ENCODE results near the gene HSH2D. TPM values are rescaled to one million over a fixed set of nuclear protein-coding genes. Genes with fewer than 3 reads are reported as not detected.
A peak's percentile ranks its signal among the peaks of the same experiment; 100 is the strongest.
"Not testable (repeated sequence)": the region's sequence is repeated elsewhere in the genome, so short reads cannot be mapped to it uniquely, and the experiment has no call there.

Gene HSH2D
- polyA plus RNA-seq, 4 donors, result 14.8 to 31.3 (median 21.0) TPM

GRCh38 chr19:16166417-16166816 is 22.9 kb downstream of the HSH2D start:
- no peak overlapping the region for H3K4me3 ChIP-seq (ENCODE audit: low read depth in 1 of 3, low read length in 3 of 3)
- DNase-seq (no peak), FAIRE-seq (no peak)
- no peak overlapping the region for H3K27ac ChIP-seq (ENCODE audit: low read depth in 1 of 3, low read length in 2 of 3)
- WGBS, 3 donors, result 92 to 100% (median 94%) methylated on average over 1 of the region's 1 CpG
- no peaks in the 10 kb centered on the region for H3K4me1 ChIP-seq (ENCODE audit: control insufficient read depth in 3 of 3, insufficient read depth in 2 of 3, low read depth in 1 of 3, low read length in 2 of 3)
- no peaks in the 10 kb centered on the region for H3K36me3 ChIP-seq (ENCODE audit: control insufficient read depth in 3 of 3, insufficient read depth in 2 of 3, low read depth in 1 of 3, low read length in 3 of 3)
- no peaks in the 10 kb centered on the region for H3K9me3 ChIP-seq (ENCODE audit: control insufficient read depth in 2 of 2, insufficient read depth in 1 of 2, low read depth in 1 of 2, low read length in 1 of 2)
- H3K27me3 ChIP-seq (ENCODE audit: control insufficient read depth in 3 of 3, insufficient read depth in 3 of 3, low read length in 3 of 3), result no peaks in the 10 kb centered on the region

- no peaks in the 10 kb centered on the region for H3K4me1 ChIP-seq (ENCODE audit: control insufficient read depth in 3 of 3, insufficient read depth in 2 of 3, low read depth in 1 of 3, low read length in 2 of 3)
- no peaks in the 10 kb centered on the region for H3K27me3 ChIP-seq (ENCODE audit: control insufficient read depth in 3 of 3, insufficient read depth in 3 of 3, low read length in 3 of 3)
- DNase-seq (no peak), FAIRE-seq (no peak)
- no peaks in the 10 kb centered on the region for H3K9me3 ChIP-seq (ENCODE audit: control insufficient read depth in 2 of 2, insufficient read depth in 1 of 2, low read depth in 1 of 2, low read length in 1 of 2)
- no peaks in the 10 kb centered on the region for H3K36me3 ChIP-seq (ENCODE audit: control insufficient read depth in 3 of 3, insufficient read depth in 2 of 3, low read depth in 1 of 3, low read length in 3 of 3)
- H3K27ac ChIP-seq (ENCODE audit: low read depth in 1 of 3, low read length in 2 of 3), result no peak overlapping the region
- 76 to 88% (median 84%) methylated on average over 5 of the region's 5 CpGs for WGBS, 3 donors
- H3K4me3 ChIP-seq (ENCODE audit: low read depth in 1 of 3, low read length in 3 of 3), result no peak overlapping the region
These were observed 23.6 kb downstream of the HSH2D start for GRCh38 chr19:16167055-16167454.

GRCh38 chr19:16168465-16169081 is 25.1 kb downstream of the HSH2D start:
- no peaks in the 10 kb centered on the region for H3K27me3 ChIP-seq (ENCODE audit: control insufficient read depth in 3 of 3, insufficient read depth in 3 of 3, low read length in 3 of 3)
- FAIRE-seq (no peak), DNase-seq (no peak)
- no peak overlapping the region for H3K4me3 ChIP-seq (ENCODE audit: low read depth in 1 of 3, low read length in 3 of 3)
- WGBS, 3 donors, result 56 to 77% (median 61%) methylated on average over 2 of the region's 2 CpGs
- no peak overlapping the region for H3K27ac ChIP-seq (ENCODE audit: low read depth in 1 of 3, low read length in 2 of 3)
- H3K4me1 ChIP-seq (ENCODE audit: control insufficient read depth in 3 of 3, insufficient read depth in 2 of 3, low read depth in 1 of 3, low read length in 2 of 3), result no peaks in the 10 kb centered on the region
- no peaks in the 10 kb centered on the region for H3K36me3 ChIP-seq (ENCODE audit: control insufficient read depth in 3 of 3, insufficient read depth in 2 of 3, low read depth in 1 of 3, low read length in 3 of 3)
- H3K9me3 ChIP-seq (ENCODE audit: control insufficient read depth in 2 of 2, insufficient read depth in 1 of 2, low read depth in 1 of 2, low read length in 1 of 2), result no peaks in the 10 kb centered on the region

- no peaks in the 10 kb centered on the region for H3K36me3 ChIP-seq (ENCODE audit: control insufficient read depth in 3 of 3, insufficient read depth in 2 of 3, low read depth in 1 of 3, low read length in 3 of 3)
- peaks cover 0 to 2% of the 10 kb centered on the region in 2 donors for H3K9me3 ChIP-seq (ENCODE audit: control insufficient read depth in 2 of 2, insufficient read depth in 1 of 2, low read depth in 1 of 2, low read length in 1 of 2)
- H3K27me3 ChIP-seq (ENCODE audit: control insufficient read depth in 3 of 3, insufficient read depth in 3 of 3, low read length in 3 of 3), result no peaks in the 10 kb centered on the region
- no peak overlapping the region for H3K4me3 ChIP-seq (ENCODE audit: low read depth in 1 of 3, low read length in 3 of 3)
- FAIRE-seq (no peak), DNase-seq (no peak)
- WGBS, 3 donors, result 65 to 100% (median 74%) methylated on average over 1 of the region's 1 CpG
- H3K4me1 ChIP-seq (ENCODE audit: control insufficient read depth in 3 of 3, insufficient read depth in 2 of 3, low read depth in 1 of 3, low read length in 2 of 3), result no peaks in the 10 kb centered on the region
- no peak overlapping the region for H3K27ac ChIP-seq (ENCODE audit: low read depth in 1 of 3, low read length in 2 of 3)
These were observed 26.6 kb downstream of the HSH2D start for GRCh38 chr19:16170134-16170533.

GRCh38 chr19:16175954-16176353 is 32.5 kb downstream of the HSH2D start:
- Histone ChIP-seq H3K9me3 (ENCODE audit: control insufficient read depth in 2 of 2, insufficient read depth in 1 of 2, low read depth in 1 of 2, low read length in 1 of 2) (peaks cover 0 to 8% of the 10 kb centered on the region in 2 donors), H3K27ac (ENCODE audit: low read depth in 1 of 3, low read length in 2 of 3) (no peak overlapping the region), H3K4me1 (ENCODE audit: control insufficient read depth in 3 of 3, insufficient read depth in 2 of 3, low read depth in 1 of 3, low read length in 2 of 3) (no peaks in the 10 kb centered on the region), H3K4me3 (ENCODE audit: low read depth in 1 of 3, low read length in 3 of 3) (no peak overlapping the region), H3K27me3 (ENCODE audit: control insufficient read depth in 3 of 3, insufficient read depth in 3 of 3, low read length in 3 of 3) (no peaks in the 10 kb centered on the region), H3K36me3 (ENCODE audit: control insufficient read depth in 3 of 3, insufficient read depth in 2 of 3, low read depth in 1 of 3, low read length in 3 of 3) (no peaks in the 10 kb centered on the region)
- FAIRE-seq (no peak), DNase-seq (no peak)
- WGBS, 3 donors, result 47 to 57% (median 49%) methylated on average over 2 of the region's 2 CpGs

GRCh38 chr19:16178866-16179265 is 35.4 kb downstream of the HSH2D start:
- H3K4me1 ChIP-seq (ENCODE audit: control insufficient read depth in 3 of 3, insufficient read depth in 2 of 3, low read depth in 1 of 3, low read length in 2 of 3); H3K36me3 ChIP-seq (ENCODE audit: control insufficient read depth in 3 of 3, insufficient read depth in 2 of 3, low read depth in 1 of 3, low read length in 3 of 3); FAIRE-seq; H3K27me3 ChIP-seq (ENCODE audit: control insufficient read depth in 3 of 3, insufficient read depth in 3 of 3, low read length in 3 of 3); H3K27ac ChIP-seq (ENCODE audit: low read depth in 1 of 3, low read length in 2 of 3); H3K9me3 ChIP-seq (ENCODE audit: control insufficient read depth in 2 of 2, insufficient read depth in 1 of 2, low read depth in 1 of 2, low read length in 1 of 2); H3K4me3 ChIP-seq (ENCODE audit: low read depth in 1 of 3, low read length in 3 of 3); DNase-seq: not testable (repeated sequence)
- WGBS, 3 donors, result 75 to 90% (median 89%) methylated on average over 5 of the region's 5 CpGs

- DNase-seq, result no peak
- no peaks in the 10 kb centered on the region for H3K36me3 ChIP-seq (ENCODE audit: control insufficient read depth in 3 of 3, insufficient read depth in 2 of 3, low read depth in 1 of 3, low read length in 3 of 3)
- H3K4me1 ChIP-seq (ENCODE audit: control insufficient read depth in 3 of 3, insufficient read depth in 2 of 3, low read depth in 1 of 3, low read length in 2 of 3), result peaks cover 0 to 3% (median 0%) of the 10 kb centered on the region in 3 donors
- no peak overlapping the region for H3K4me3 ChIP-seq (ENCODE audit: low read depth in 1 of 3, low read length in 3 of 3)
- WGBS, 3 donors, result 53 to 60% (median 57%) methylated on average over 4 of the region's 4 CpGs
- H3K9me3 ChIP-seq (ENCODE audit: control insufficient read depth in 2 of 2, insufficient read depth in 1 of 2, low read depth in 1 of 2, low read length in 1 of 2), result peaks cover 0 to 2% of the 10 kb centered on the region in 2 donors
- H3K27ac ChIP-seq (ENCODE audit: low read depth in 1 of 3, low read length in 2 of 3), result no peak overlapping the region
- no peak for FAIRE-seq
- no peaks in the 10 kb centered on the region for H3K27me3 ChIP-seq (ENCODE audit: control insufficient read depth in 3 of 3, insufficient read depth in 3 of 3, low read length in 3 of 3)
These were observed 37.1 kb downstream of the HSH2D start for GRCh38 chr19:16180611-16181010.

- no peak for FAIRE-seq
- H3K27ac ChIP-seq (ENCODE audit: low read depth in 1 of 3, low read length in 2 of 3), result peak overlapping the region; percentile 22 to 58 (median 48)
- peak overlapping the region; percentile 31 to 99 (median 48) for H3K4me3 ChIP-seq (ENCODE audit: low read depth in 1 of 3, low read length in 3 of 3)
- peaks cover 0 to 14% (median 2%) of the 10 kb centered on the region in 3 donors for H3K4me1 ChIP-seq (ENCODE audit: control insufficient read depth in 3 of 3, insufficient read depth in 2 of 3, low read depth in 1 of 3, low read length in 2 of 3)
- H3K27me3 ChIP-seq (ENCODE audit: control insufficient read depth in 3 of 3, insufficient read depth in 3 of 3, low read length in 3 of 3), result no peaks in the 10 kb centered on the region
- no peaks in the 10 kb centered on the region for H3K9me3 ChIP-seq (ENCODE audit: control insufficient read depth in 2 of 2, insufficient read depth in 1 of 2, low read depth in 1 of 2, low read length in 1 of 2)
- no peak for DNase-seq
- WGBS, 3 donors, result 36 to 41% (median 40%) methylated on average over 18 of the region's 18 CpGs
- H3K36me3 ChIP-seq (ENCODE audit: control insufficient read depth in 3 of 3, insufficient read depth in 2 of 3, low read depth in 1 of 3, low read length in 3 of 3), result peaks cover 0 to 25% (median 8%) of the 10 kb centered on the region in 3 donors
These were observed 41.2 kb downstream of the HSH2D start for GRCh38 chr19:16184665-16185122.

Data from small intestine (tissue), 7 donors.